Mesothelial cell of epicardium (in vitro differentiated cells): ENCODE data around the gene HS6ST3. TPM values are rescaled to one million over a fixed set of nuclear protein-coding genes. Genes with fewer than 3 reads are reported as not detected.

Experiments used
- DNase-seq, 2 experiments: peaks; one replicate each; pipeline ENCODE4 v3.0.0; 2021; ENCODE audit warnings: low spot score in 2 of 2; ENCODE audit not compliant: unreplicated experiment in 2 of 2
- H3K27ac Mint-ChIP-seq: 2 replicates; pipeline ENCODE4 v1.8.0; 2021; ENCODE audit warnings: mixed read lengths
- H3K27me3 Mint-ChIP-seq: 2 replicates; pipeline ENCODE4 v1.8.0; 2021; ENCODE audit warnings: low read depth, mixed read lengths
- H3K36me3 Mint-ChIP-seq: 2 replicates; pipeline ENCODE4 v1.8.0; 2021; ENCODE audit warnings: mixed read lengths
- H3K4me1 Mint-ChIP-seq: 2 replicates; pipeline ENCODE4 v1.8.0; 2021; ENCODE audit warnings: mixed read lengths
- H3K4me3 Mint-ChIP-seq: 2 replicates; pipeline ENCODE4 v1.8.0; 2021; ENCODE audit warnings: mild to moderate bottlenecking, moderate library complexity, mixed read lengths
- H3K9me3 Mint-ChIP-seq: 2 replicates; pipeline ENCODE4 v1.8.0; 2021; ENCODE audit warnings: mixed read lengths
- total RNA-seq: library from RNA; stranded (reverse); gene quantifications from 3 replicates; pipeline ENCODE4 v1.2.1, GENCODE V29; 2021
- TF ChIP-seq, protein P1 (sequence below): fragments of 200-600 bp; sonication (generic); IDR thresholded peaks from one replicate; pipeline ENCODE4 v1.5.0; 2021; ENCODE audit warnings: antibody characterized with exemption; ENCODE audit not compliant: unreplicated experiment

The HS6ST3 gene
- total RNA-seq, 1 donor from 2014 or later = 0.60 TPM

DNA sequence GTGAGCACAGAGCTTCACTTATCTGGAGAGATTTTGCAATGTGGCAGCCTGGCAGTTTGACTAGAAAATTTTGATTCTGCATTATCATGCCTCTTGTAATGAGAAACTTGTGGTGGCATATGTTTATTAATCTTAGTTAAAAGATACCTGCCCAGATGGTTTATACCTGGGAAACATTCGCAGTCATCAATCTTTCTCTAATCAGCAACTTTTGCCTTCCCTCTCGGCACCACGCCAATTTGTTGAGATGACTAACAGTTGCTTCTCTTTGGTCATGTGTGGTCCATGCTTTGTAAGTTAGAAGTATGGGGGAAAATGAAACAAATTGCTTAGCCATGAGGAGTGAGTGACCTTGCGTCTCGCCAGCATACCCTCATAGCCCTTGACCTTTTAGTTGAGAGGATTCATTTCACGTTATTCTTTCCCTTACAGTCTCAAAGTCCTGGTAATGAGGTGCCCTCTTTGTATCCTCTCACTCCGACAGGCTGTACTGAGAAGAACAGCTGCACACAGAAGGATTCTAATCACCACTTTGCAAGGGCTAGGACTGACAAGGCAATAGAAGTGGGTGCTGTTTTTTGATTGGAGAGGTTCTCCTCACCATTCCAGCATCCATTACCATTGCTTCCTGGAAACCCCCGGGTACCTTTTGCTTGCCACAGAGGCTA is 703.0 kb downstream of the HS6ST3 start:
- Mint-ChIP-seq H3K27me3 (peaks cover 25% of the 10 kb centered on the region), H3K36me3 (no peaks in the 10 kb centered on the region), H3K4me1 (no peaks in the 10 kb centered on the region), H3K27ac (no peak overlapping the region), H3K9me3 (peaks cover 8% of the 10 kb centered on the region), H3K4me3 (no peak overlapping the region)
- TF ChIP-seq, protein P1, sequence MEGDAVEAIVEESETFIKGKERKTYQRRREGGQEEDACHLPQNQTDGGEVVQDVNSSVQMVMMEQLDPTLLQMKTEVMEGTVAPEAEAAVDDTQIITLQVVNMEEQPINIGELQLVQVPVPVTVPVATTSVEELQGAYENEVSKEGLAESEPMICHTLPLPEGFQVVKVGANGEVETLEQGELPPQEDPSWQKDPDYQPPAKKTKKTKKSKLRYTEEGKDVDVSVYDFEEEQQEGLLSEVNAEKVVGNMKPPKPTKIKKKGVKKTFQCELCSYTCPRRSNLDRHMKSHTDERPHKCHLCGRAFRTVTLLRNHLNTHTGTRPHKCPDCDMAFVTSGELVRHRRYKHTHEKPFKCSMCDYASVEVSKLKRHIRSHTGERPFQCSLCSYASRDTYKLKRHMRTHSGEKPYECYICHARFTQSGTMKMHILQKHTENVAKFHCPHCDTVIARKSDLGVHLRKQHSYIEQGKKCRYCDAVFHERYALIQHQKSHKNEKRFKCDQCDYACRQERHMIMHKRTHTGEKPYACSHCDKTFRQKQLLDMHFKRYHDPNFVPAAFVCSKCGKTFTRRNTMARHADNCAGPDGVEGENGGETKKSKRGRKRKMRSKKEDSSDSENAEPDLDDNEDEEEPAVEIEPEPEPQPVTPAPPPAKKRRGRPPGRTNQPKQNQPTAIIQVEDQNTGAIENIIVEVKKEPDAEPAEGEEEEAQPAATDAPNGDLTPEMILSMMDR = no peak
- no peak for DNase-seq

DNA sequence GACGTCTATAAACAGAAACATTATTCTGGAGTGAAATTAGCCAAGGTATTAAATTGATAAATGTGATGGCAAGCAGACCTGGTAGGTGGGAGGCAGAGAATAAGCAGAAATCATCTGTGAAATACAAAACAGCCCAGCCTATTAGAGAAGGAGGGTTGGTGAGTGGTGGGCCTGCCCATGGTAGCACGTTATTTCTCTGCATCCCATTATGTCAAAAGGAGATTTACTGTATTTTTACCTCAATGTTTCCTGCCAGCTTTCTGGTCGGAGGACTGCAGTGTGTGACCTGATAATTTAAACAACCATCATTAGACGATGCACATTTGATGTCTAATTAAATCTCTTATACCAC is 703.5 kb downstream of the HS6ST3 start:
- TF ChIP-seq, protein P1 = no peak
- Mint-ChIP-seq H3K27me3 (peaks cover 27% of the 10 kb centered on the region), H3K4me3 (no peak overlapping the region), H3K36me3 (no peaks in the 10 kb centered on the region), H3K9me3 (peaks cover 3% of the 10 kb centered on the region), H3K27ac (no peak overlapping the region), H3K4me1 (no peaks in the 10 kb centered on the region)
- DNase-seq = no peak

DNA sequence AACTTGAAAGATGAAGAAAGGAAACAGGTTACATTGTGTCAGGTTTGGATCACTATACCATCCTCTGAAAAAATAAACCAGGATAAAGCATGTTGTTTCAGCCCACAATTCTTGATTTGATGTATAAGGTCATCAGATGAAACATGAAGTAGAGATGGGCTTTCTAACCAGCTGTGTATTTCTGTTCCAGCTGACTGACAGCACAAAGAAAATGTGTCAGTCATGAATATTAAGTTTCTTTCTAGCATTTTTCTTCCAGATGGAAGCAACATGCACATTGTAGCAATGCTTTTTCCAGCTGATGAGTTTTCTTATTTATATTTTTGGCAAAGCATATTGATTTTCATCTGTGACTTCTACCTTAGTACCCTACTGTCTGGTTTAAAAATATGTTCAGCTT is 704.8 kb downstream of the HS6ST3 start:
- Mint-ChIP-seq H3K9me3 (no peaks in the 10 kb centered on the region), H3K36me3 (no peaks in the 10 kb centered on the region), H3K4me1 (no peaks in the 10 kb centered on the region), H3K27ac (no peak overlapping the region), H3K27me3 (peaks cover 32% of the 10 kb centered on the region), H3K4me3 (no peak overlapping the region)
- DNase-seq = no peak
- TF ChIP-seq, protein P1 = no peak

DNA sequence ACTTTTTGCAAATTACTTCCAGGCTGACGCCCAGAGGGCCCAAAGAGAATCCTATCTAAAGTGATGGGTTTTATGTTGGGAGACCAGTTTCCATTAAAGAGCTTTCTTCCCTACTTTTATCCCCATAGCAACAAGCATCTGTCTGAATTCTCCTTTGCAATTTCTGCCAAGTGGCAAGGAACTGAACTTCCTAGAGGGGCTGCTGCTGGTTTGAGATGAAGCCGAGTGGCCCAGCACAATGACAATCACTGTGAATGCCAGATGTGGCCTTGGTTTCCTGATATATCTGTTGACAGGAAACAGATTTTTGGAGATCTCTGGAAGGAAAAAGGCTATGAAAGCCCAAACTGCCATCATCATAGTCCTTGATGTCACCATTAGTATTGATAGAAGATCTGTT is 705.8 kb downstream of the HS6ST3 start:
- H3K27ac Mint-ChIP-seq = no peak overlapping the region
- H3K4me1 Mint-ChIP-seq = no peaks in the 10 kb centered on the region
- H3K27me3 Mint-ChIP-seq = peaks cover 37% of the 10 kb centered on the region
- no peak overlapping the region for H3K4me3 Mint-ChIP-seq
- no peaks in the 10 kb centered on the region for H3K36me3 Mint-ChIP-seq
- DNase-seq = no peak
- TF ChIP-seq, protein P1 = no peak
- no peaks in the 10 kb centered on the region for H3K9me3 Mint-ChIP-seq

DNA sequence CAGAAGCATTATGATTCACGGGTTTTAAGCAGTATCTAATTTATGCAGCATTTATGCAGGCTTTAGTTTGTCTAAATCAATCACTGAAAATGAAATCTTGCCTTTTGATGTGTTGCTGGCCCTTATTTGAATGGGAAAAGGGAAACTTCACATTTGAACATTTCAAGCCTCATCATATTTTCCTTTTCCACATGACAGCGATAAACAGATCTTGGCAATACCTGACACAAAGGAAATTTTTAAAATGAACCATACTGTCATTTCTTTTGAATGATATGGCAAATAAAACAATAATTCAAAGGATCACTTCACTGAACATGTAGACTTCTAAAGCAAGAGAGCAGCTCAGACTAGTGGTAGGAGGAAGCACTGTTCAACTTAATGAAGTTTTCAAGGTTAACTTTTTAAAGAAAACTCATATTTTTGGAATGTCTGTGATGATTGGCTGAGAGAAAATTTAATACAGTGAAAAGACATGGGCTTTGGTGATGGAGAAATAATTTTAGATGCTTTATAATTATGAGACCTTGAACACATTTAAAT is 706.3 kb downstream of the HS6ST3 start:
- Mint-ChIP-seq H3K27me3 (peaks cover 41% of the 10 kb centered on the region), H3K27ac (no peak overlapping the region), H3K36me3 (no peaks in the 10 kb centered on the region), H3K4me3 (no peak overlapping the region), H3K9me3 (no peaks in the 10 kb centered on the region), H3K4me1 (no peaks in the 10 kb centered on the region)
- DNase-seq = no peak
- TF ChIP-seq, protein P1 = no peak
